ENCODE results near the gene SLC12A5.

DNA sequence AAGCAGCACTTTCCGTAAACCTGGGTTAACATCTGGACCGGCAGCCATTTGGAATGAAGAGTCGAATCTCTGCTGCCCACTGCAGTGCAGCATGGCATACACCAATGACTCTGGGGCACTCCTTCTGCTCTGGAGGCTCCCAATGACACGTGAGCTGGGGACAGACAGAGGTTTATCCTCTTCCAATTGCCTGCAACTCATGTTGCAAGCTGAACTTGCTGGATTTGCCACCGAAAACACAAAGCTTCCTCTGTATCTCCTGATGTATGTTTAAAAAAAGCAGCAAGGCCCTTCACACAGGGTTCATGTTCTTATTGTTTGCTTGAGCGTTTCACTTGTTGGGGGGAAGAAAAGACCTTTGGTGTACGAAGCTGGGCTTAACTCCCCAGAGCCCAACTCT is 49.9 kb downstream of the SLC12A5 start:
- TF ChIP-seq EZH2 (IDR thresholded peaks at IDR 0.05; ENCODE audit: low read depth) (no peak), CTCF (conservative IDR thresholded peaks at IDR 0.05) (no peak)
